HepG2 (cell line): ENCODE results near the gene RCOR3. TPM values are rescaled to one million over a fixed set of nuclear protein-coding genes. Genes with fewer than 3 reads are reported as not detected.

ENCODE experiments used
- ATAC-seq: fragments of 200-7000 bp; cut with Tn5 transposase; 3 replicates; pipeline ENCODE4 v1.9.1; 2020; ENCODE audit warnings: mild to moderate bottlenecking, moderate library complexity
- BruUV-seq: library from RNA; stranded (reverse); fragments of 400-500 nt; replicated peaks from 2 replicates; lab custom pipeline; 2021; lab: Mats Ljungman, UMichigan
- CTCF ChIA-PET: fragments of 300-600 bp; formaldehyde crosslinking; extraction: SDS; loops from one replicate; lab custom pipeline; 2021; ENCODE audit warnings: low total read pairs, inconsistent platforms, low intra/inter-chr PET ratio; lab: Yijun Ruan, JAX
- POLR2A ChIA-PET: fragments of 350-600 bp; sonication (Branson Sonifier 250); formaldehyde crosslinking; loops from one replicate; lab custom pipeline; 2020; ENCODE audit warnings: antibody characterized with exemption, inconsistent platforms; lab: Yijun Ruan, JAX
- DNase-seq: peaks from one replicate; pipeline ENCODE4 v3.0.0-alpha.2; 2015; ENCODE audit warnings: low spot score
- FAIRE-seq: peaks from 3 replicates; lab custom pipeline; 2011; peaks lifted over from hg19 to GRCh38; lab: Jason Lieb, UNC
- H2AFZ ChIP-seq: one replicate; pipeline ENCODE4 v1.6.1; 2011; ENCODE audit warnings: low read length, inconsistent platforms
- H3K27ac ChIP-seq: fragments of 300-600 bp; 3 replicates; pipeline ENCODE4 v1.8.0; 2011; ENCODE audit warnings: mixed run types, mild to moderate bottlenecking, mixed read lengths, low read length, inconsistent platforms; ENCODE audit not compliant: insufficient read depth; ENCODE audit errors: extremely low read length
- H3K27me3 ChIP-seq, 2 experiments: fragments of 200-600 bp in 1 of 2; 2 replicates in 1 of 2; 3 replicates in 1 of 2; pipeline versions ENCODE4 v1.6.0 to v1.8.0; 2011; ENCODE audit warnings: low read length in 2 of 2, mild to moderate bottlenecking in 2 of 2, moderate library complexity in 2 of 2, inconsistent platforms in 1 of 2; ENCODE audit not compliant: insufficient read depth in 2 of 2, control insufficient read depth in 1 of 2
- H3K36me3 ChIP-seq, 2 experiments: fragments of 200-600 bp in 1 of 2; replicated peaks in 1 of 2; 2 replicates in 1 of 2; 3 replicates in 1 of 2; pipeline versions ENCODE4 v1.5.1 to v1.8.0; 2011; ENCODE audit warnings: low read length in 2 of 2, inconsistent platforms in 1 of 2; ENCODE audit not compliant: insufficient read depth in 2 of 2, control insufficient read depth in 1 of 2
- H3K4me1 ChIP-seq: 2 replicates; pipeline ENCODE4 v1.5.1; 2012; ENCODE audit warnings: low read length, inconsistent platforms; ENCODE audit not compliant: insufficient read depth
- H3K4me2 ChIP-seq: 2 replicates; pipeline ENCODE4 v1.6.0; 2011; ENCODE audit warnings: low read depth, low read length, inconsistent platforms
- H3K4me3 ChIP-seq, 3 experiments: fragments of 200-600 bp in 1 of 3; sonication (generic), shearing (Covaris generic) in 1 of 3; replicated peaks in 1 of 3; 2 replicates each; pipeline ENCODE4 v1.5.1; 2011 to 2016; ENCODE audit warnings: low read length in 3 of 3, inconsistent platforms in 2 of 3, low read depth in 2 of 3, mild to moderate bottlenecking in 2 of 3, control low read depth in 1 of 3, mixed read lengths in 1 of 3; ENCODE audit not compliant: insufficient read depth in 1 of 3
- H3K79me2 ChIP-seq: one replicate; pipeline ENCODE4 v1.6.1; 2011; ENCODE audit warnings: low read length, inconsistent platforms; ENCODE audit not compliant: insufficient read depth
- H3K9ac ChIP-seq: 2 replicates; pipeline ENCODE4 v1.6.0; 2011; ENCODE audit warnings: mild to moderate bottlenecking, low read depth, low read length, inconsistent platforms; ENCODE audit not compliant: insufficient read depth
- H3K9me3 ChIP-seq: 2 replicates; pipeline ENCODE4 v1.5.1; 2012; ENCODE audit warnings: mild to moderate bottlenecking, low read length
- H4K20me1 ChIP-seq: 2 replicates; pipeline ENCODE4 v1.6.0; 2011; ENCODE audit warnings: inconsistent platforms, mild to moderate bottlenecking, low read length, moderate library complexity; ENCODE audit not compliant: insufficient read depth
- BORCS8-MEF2B ChIP-seq: sonication (generic); formaldehyde crosslinking; IDR thresholded peaks from 2 replicates; pipeline ENCODE4 v1.8.0; 2022; ENCODE audit warnings: mild to moderate bottlenecking, missing genetic modification reagents
- CEBPB ChIP-seq: IDR thresholded peaks from 2 replicates; pipeline ENCODE4 v1.6.1; 2011; ENCODE audit warnings: low read depth, low read length, improper control_type of control experiment, borderline replicate concordance
- NFE2L2 ChIP-seq: fragments of 150-350 bp; IDR thresholded peaks from 2 replicates; pipeline ENCODE4 v1.6.1; 2014; ENCODE audit warnings: low read length
- NKX3-1 ChIP-seq: sonication (generic); formaldehyde crosslinking; IDR thresholded peaks from 2 replicates; pipeline ENCODE4 v1.5.0; 2020; ENCODE audit warnings: missing genetic modification reagents
- NRL ChIP-seq: sonication (generic); formaldehyde crosslinking; IDR thresholded peaks from 2 replicates; pipeline ENCODE4 v1.5.0; 2020; ENCODE audit warnings: missing genetic modification reagents, mild to moderate bottlenecking, moderate library complexity, borderline replicate concordance
- SRY ChIP-seq: sonication (generic); formaldehyde crosslinking; IDR thresholded peaks from 2 replicates; pipeline ENCODE4 v1.8.0; 2022; ENCODE audit warnings: mild to moderate bottlenecking, missing genetic modification reagents
- ZNF614 ChIP-seq: IDR thresholded peaks from 2 replicates; pipeline ENCODE4 v1.6.1; 2018; ENCODE audit warnings: missing biosample characterization, missing genetic modification reagents, inconsistent platforms, borderline replicate concordance
- in situ Hi-C: cut with HindIII; loops from 2 replicates; pipeline ENCODE4 v1.10.0; 2017; ENCODE audit warnings: low pct_unique_long_range_greater_than_20kb; ENCODE audit not compliant: extremely low pct_ligation_motif_present
- intact Hi-C: fragments of 100-400 bp; cut with micrococcal nuclease; formaldehyde crosslinking; loops from one replicate; pipeline ENCODE4 v1.10.0; 2022; ENCODE audit not compliant: unreplicated experiment
- polyA plus RNA-seq, 8 experiments: library from polyadenylated mRNA; depleted of rRNA in 3 of 8; stranded (reverse) in 7 of 8; unstranded in 1 of 8; fragments of >200 nt; fragmentation: Illumina TruSeq in 4 of 8; extraction: Trizol in 4 of 8; gene quantifications; 2 replicates each; pipeline versions ENCODE4 v1.2.1 to v1.2.3, GENCODE V29; 2011 to 2016; ENCODE audit warnings: low read depth in 4 of 8, missing spikeins in 1 of 8, mixed read lengths in 1 of 8; ENCODE audit not compliant: insufficient read depth in 1 of 8
- total RNA-seq, 5 experiments: library from RNA; depleted of rRNA; stranded (reverse); fragments of >200 nt; fragmentation: Illumina TruSeq; extraction: Trizol; gene quantifications; 2 replicates each; pipeline ENCODE4 v1.2.3, GENCODE V29; 2016; ENCODE audit warnings: low read depth in 1 of 5
- TF ChIP-seq, protein P1 (sequence below), 2 experiments: fragments of 450-650 bp in 1 of 2; sonication (generic) in 1 of 2; formaldehyde crosslinking in 1 of 2; IDR thresholded peaks; 2 replicates each; pipeline versions ENCODE4 v1.6.1 to v1.8.0; 2016 to 2022; ENCODE audit warnings: antibody characterized with exemption in 1 of 2, mild to moderate bottlenecking in 1 of 2, missing genetic modification reagents in 1 of 2

Gene RCOR3
- total and polyA plus RNA-seq, 2 of the 13 experiments (the other 11 are each of a cell fraction or from before 2014, with no cell fraction given), result 16.8 to 31.6 TPM

- ChIA-PET CTCF (no interaction called here), POLR2A (no interaction called here)
- no peaks in the 10 kb centered on the region for H3K9me3 ChIP-seq
- TF ChIP-seq BORCS8-MEF2B (no peak), CEBPB (0 out of 2 replicates have a peak, but pooled peaks have one; percentile 23)
- BruUV-seq, result no TSS peak
- ATAC-seq (no peak; the same call in 2 of the 3 replicates), FAIRE-seq (no peak), DNase-seq (no peak)
- in situ Hi-C loops (no loop called here), intact Hi-C loops (no loop called here)
- no peak overlapping the region for H3K27ac ChIP-seq
- peaks cover 0 to 11% of the 10 kb centered on the region in 2 experiments; a peak in 1 of 5 replicates for H3K36me3 ChIP-seq
- no peak overlapping the region for H3K9ac ChIP-seq
- H2AFZ ChIP-seq, result no peak overlapping the region
- H3K79me2 ChIP-seq, result no peaks in the 10 kb centered on the region
- H3K4me3 ChIP-seq, result no peak overlapping the region
- no peak overlapping the region for H3K4me2 ChIP-seq
- no peaks in the 10 kb centered on the region for H4K20me1 ChIP-seq
- H3K27me3 ChIP-seq, result no peaks in the 10 kb centered on the region
- no peaks in the 10 kb centered on the region for H3K4me1 ChIP-seq
These were observed 59.6 kb downstream of the RCOR3 start for GRCh38 chr1:211318576-211319280.

DNA sequence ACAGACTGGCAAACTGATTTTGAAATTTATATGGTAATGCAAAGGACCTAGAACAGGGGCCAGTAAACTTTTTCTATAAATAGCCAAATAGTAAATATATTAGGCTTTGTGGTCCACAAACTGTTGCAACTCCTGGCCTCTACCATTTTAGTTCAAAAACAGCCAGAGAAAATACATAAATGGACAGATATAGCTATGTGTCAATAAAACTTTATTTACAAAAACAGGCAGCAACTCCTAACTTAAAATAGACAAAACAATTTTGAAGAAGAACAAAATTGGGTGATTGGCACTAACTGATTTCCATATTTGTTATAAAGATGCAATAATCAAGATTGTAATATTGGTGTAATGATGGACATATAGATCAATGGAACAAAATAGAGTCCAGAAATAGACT, 60.7 kb downstream of the RCOR3 start:
- no peaks in the 10 kb centered on the region for H3K4me1 ChIP-seq
- H3K9me3 ChIP-seq, result no peaks in the 10 kb centered on the region
- CTCF ChIA-PET, result no interaction called here
- no peaks in the 10 kb centered on the region for H4K20me1 ChIP-seq
- TF ChIP-seq, protein P1, sequence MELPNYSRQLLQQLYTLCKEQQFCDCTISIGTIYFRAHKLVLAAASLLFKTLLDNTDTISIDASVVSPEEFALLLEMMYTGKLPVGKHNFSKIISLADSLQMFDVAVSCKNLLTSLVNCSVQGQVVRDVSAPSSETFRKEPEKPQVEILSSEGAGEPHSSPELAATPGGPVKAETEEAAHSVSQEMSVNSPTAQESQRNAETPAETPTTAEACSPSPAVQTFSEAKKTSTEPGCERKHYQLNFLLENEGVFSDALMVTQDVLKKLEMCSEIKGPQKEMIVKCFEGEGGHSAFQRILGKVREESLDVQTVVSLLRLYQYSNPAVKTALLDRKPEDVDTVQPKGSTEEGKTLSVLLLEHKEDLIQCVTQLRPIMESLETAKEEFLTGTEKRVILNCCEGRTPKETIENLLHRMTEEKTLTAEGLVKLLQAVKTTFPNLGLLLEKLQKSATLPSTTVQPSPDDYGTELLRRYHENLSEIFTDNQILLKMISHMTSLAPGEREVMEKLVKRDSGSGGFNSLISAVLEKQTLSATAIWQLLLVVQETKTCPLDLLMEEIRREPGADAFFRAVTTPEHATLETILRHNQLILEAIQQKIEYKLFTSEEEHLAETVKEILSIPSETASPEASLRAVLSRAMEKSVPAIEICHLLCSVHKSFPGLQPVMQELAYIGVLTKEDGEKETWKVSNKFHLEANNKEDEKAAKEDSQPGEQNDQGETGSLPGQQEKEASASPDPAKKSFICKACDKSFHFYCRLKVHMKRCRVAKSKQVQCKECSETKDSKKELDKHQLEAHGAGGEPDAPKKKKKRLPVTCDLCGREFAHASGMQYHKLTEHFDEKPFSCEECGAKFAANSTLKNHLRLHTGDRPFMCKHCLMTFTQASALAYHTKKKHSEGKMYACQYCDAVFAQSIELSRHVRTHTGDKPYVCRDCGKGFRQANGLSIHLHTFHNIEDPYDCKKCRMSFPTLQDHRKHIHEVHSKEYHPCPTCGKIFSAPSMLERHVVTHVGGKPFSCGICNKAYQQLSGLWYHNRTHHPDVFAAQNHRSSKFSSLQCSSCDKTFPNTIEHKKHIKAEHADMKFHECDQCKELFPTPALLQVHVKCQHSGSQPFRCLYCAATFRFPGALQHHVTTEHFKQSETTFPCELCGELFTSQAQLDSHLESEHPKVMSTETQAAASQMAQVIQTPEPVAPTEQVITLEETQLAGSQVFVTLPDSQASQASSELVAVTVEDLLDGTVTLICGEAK (IDR thresholded peaks at IDR 0.05), result peak; percentile 30; the same call in 1 of the 2 replicates
- TF ChIP-seq, protein P1 (CRISPR knock-in tag; IDR thresholded peaks at IDR 0.05), result no peak
- TF ChIP-seq ZNF614 (CRISPR knock-in tag) (no peak), NFE2L2 (no peak), NRL (CRISPR knock-in tag) (no peak), SRY (CRISPR knock-in tag) (no peak), NKX3-1 (CRISPR knock-in tag) (no peak)
- TF ChIP-seq, all 625 proteins: peak for 1
- Histone ChIP-seq H3K79me2 (no peaks in the 10 kb centered on the region), H3K9ac (no peak overlapping the region), H3K4me3 (no peak overlapping the region), H3K27me3 (no peaks in the 10 kb centered on the region), H2AFZ (no peak overlapping the region), H3K36me3 (peaks cover 0 to 3% of the 10 kb centered on the region in 2 experiments; a peak in 1 of 5 replicates), H3K4me2 (no peak overlapping the region), H3K27ac (no peak overlapping the region)
- no TSS peak for BruUV-seq
- no peak for DNase-seq
- in situ Hi-C loops, result loop anchor here (10.0 kb wide), 2 partner anchors 195 to 335 kb away; no protein-coding TSS in a partner anchor
- POLR2A ChIA-PET, result no interaction called here
- ATAC-seq, result no peak
- intact Hi-C loops, result loop anchor here (5.0 kb wide), 2 partner anchors 63 to 332 kb away; partner anchors contain the start of gene RCOR3
- no peak for FAIRE-seq
